Smooth muscle cell (in vitro differentiated cells): ENCODE measurements around the gene TCL1B. TPM values are rescaled to one million over a fixed set of nuclear protein-coding genes. Genes with fewer than 3 reads are reported as not detected.

Experiments
- DNase-seq: peaks from one replicate; lab custom pipeline; 2025; ENCODE audit not compliant: unreplicated experiment; lab: John Stamatoyannopoulos, UW
- H2AFZ ChIP-seq: fragments of 200-600 bp; sonication (generic); 2 replicates; pipeline ENCODE4 v1.6.0; 2016; ENCODE audit warnings: antibody characterized with exemption, low read depth, mild to moderate bottlenecking
- H3F3A ChIP-seq: fragments of 200-600 bp; sonication (generic); 2 replicates; pipeline ENCODE4 v1.6.0; 2017; ENCODE audit warnings: antibody characterized with exemption, low read depth
- H3K27ac ChIP-seq: fragments of 200-600 bp; sonication (generic); 2 replicates; pipeline ENCODE4 v1.5.1; 2016; ENCODE audit warnings: low read depth, mild to moderate bottlenecking
- H3K27me3 ChIP-seq: fragments of 200-600 bp; sonication (generic); 2 replicates; pipeline ENCODE4 v1.6.1; 2016; ENCODE audit warnings: low read depth, mild to moderate bottlenecking
- H3K36me3 ChIP-seq: fragments of 200-600 bp; sonication (generic); 2 replicates; pipeline ENCODE4 v1.5.1; 2016; ENCODE audit warnings: low read depth
- H3K4me1 ChIP-seq: fragments of 200-600 bp; sonication (generic); 2 replicates; pipeline ENCODE4 v1.5.1; 2016; ENCODE audit warnings: low read depth
- H3K4me2 ChIP-seq: fragments of 200-600 bp; sonication (generic); 2 replicates; pipeline ENCODE4 v1.6.0; 2016; ENCODE audit warnings: mild to moderate bottlenecking
- H3K4me3 ChIP-seq: fragments of 200-600 bp; sonication (generic); 2 replicates; pipeline ENCODE4 v1.5.1; 2016; ENCODE audit warnings: mild to moderate bottlenecking
- H3K79me2 ChIP-seq: fragments of 200-600 bp; sonication (generic); 2 replicates; pipeline ENCODE4 v1.6.0; 2016; ENCODE audit warnings: low read depth, mild to moderate bottlenecking
- H3K9ac ChIP-seq: fragments of 200-600 bp; sonication (generic); 2 replicates; pipeline ENCODE4 v1.6.0; 2016; ENCODE audit warnings: low read depth
- H3K9me3 ChIP-seq: fragments of 200-600 bp; sonication (generic); replicated peaks from 2 replicates; pipeline ENCODE4 v1.5.1; 2016; ENCODE audit warnings: low read depth
- H4K20me1 ChIP-seq: fragments of 200-600 bp; sonication (generic); 2 replicates; pipeline ENCODE4 v1.6.0; 2016; ENCODE audit warnings: low read depth
- WGBS: methylation state at CpG from one replicate; pipeline ENCODE4 v1.1.7; 2016; ENCODE audit warnings: low lambda C conversion rate; 5-methylcytosine and 5-hydroxymethylcytosine counted together
- polyA plus RNA-seq: library from polyadenylated mRNA; unstranded; fragments of >200 nt; fragmentation: Nextera tagmentation; extraction: Ambion mirVana; gene quantifications from 2 replicates; pipeline ENCODE4 v1.2.1, GENCODE V29; 2016
- total RNA-seq: library from RNA; depleted of rRNA; stranded (reverse); fragments of >200 nt; gene quantifications from 2 replicates; pipeline ENCODE4 v1.2.3, GENCODE V29; 2014
- TF ChIP-seq, protein P1 (sequence below): fragments of 200-600 bp; sonication (generic); IDR thresholded peaks from 2 replicates; pipeline ENCODE4 v1.5.1; 2017; ENCODE audit warnings: borderline replicate concordance, mild to moderate bottlenecking, antibody characterized with exemption; ENCODE audit not compliant: insufficient read depth, poor library complexity, severe bottlenecking

TCL1B gene
- total and polyA plus RNA-seq, 2 experiments from 2014 or later, result not detected

- no peaks in the 10 kb centered on the region for H4K20me1 ChIP-seq
- H3K4me2 ChIP-seq, result no peak overlapping the region
- 44% methylated on average over 5 of the region's 5 CpGs for WGBS
- H3K9me3 ChIP-seq, result no peaks in the 10 kb centered on the region
- no peaks in the 10 kb centered on the region for H3K36me3 ChIP-seq
- no peaks in the 10 kb centered on the region for H3F3A ChIP-seq
- H3K4me3 ChIP-seq, result no peak overlapping the region
- H3K27ac ChIP-seq, result no peak overlapping the region
- H3K79me2 ChIP-seq, result no peaks in the 10 kb centered on the region
- no peaks in the 10 kb centered on the region for H3K4me1 ChIP-seq
- no peak overlapping the region for H3K9ac ChIP-seq
- TF ChIP-seq, protein P1, sequence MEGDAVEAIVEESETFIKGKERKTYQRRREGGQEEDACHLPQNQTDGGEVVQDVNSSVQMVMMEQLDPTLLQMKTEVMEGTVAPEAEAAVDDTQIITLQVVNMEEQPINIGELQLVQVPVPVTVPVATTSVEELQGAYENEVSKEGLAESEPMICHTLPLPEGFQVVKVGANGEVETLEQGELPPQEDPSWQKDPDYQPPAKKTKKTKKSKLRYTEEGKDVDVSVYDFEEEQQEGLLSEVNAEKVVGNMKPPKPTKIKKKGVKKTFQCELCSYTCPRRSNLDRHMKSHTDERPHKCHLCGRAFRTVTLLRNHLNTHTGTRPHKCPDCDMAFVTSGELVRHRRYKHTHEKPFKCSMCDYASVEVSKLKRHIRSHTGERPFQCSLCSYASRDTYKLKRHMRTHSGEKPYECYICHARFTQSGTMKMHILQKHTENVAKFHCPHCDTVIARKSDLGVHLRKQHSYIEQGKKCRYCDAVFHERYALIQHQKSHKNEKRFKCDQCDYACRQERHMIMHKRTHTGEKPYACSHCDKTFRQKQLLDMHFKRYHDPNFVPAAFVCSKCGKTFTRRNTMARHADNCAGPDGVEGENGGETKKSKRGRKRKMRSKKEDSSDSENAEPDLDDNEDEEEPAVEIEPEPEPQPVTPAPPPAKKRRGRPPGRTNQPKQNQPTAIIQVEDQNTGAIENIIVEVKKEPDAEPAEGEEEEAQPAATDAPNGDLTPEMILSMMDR, result no peak
- no peak overlapping the region for H2AFZ ChIP-seq
- no peak for DNase-seq
- H3K27me3 ChIP-seq, result no peaks in the 10 kb centered on the region
Observed at GRCh38 chr14:95689441-95689840, 3.2 kb downstream of the TCL1B start.

- H3K27me3 ChIP-seq, result no peaks in the 10 kb centered on the region
- no peaks in the 10 kb centered on the region for H3K36me3 ChIP-seq
- H3K9ac ChIP-seq, result no peak overlapping the region
- TF ChIP-seq, protein P1, result no peak
- WGBS, result 82% methylated on average over 10 of the region's 10 CpGs
- H3K4me2 ChIP-seq, result no peak overlapping the region
- no peak overlapping the region for H3K4me3 ChIP-seq
- DNase-seq, result no peak
- H3F3A ChIP-seq, result no peaks in the 10 kb centered on the region
- no peak overlapping the region for H3K27ac ChIP-seq
- no peaks in the 10 kb centered on the region for H3K4me1 ChIP-seq
- no peaks in the 10 kb centered on the region for H3K79me2 ChIP-seq
- no peaks in the 10 kb centered on the region for H4K20me1 ChIP-seq
- H2AFZ ChIP-seq, result no peak overlapping the region
- H3K9me3 ChIP-seq, result no peaks in the 10 kb centered on the region
Observed at GRCh38 chr14:95690815-95691214, 4.6 kb downstream of the TCL1B start.

- Histone ChIP-seq H3K27me3 (no peaks in the 10 kb centered on the region), H3K27ac (no peak overlapping the region), H3K79me2 (no peaks in the 10 kb centered on the region), H4K20me1 (no peaks in the 10 kb centered on the region), H2AFZ (no peak overlapping the region), H3K9ac (no peak overlapping the region), H3K4me1 (no peaks in the 10 kb centered on the region), H3F3A (no peaks in the 10 kb centered on the region), H3K4me2 (no peak overlapping the region), H3K36me3 (no peaks in the 10 kb centered on the region), H3K9me3 (no peaks in the 10 kb centered on the region), H3K4me3 (no peak overlapping the region)
- DNase-seq, result no peak
- WGBS, result 92% methylated on average over 10 of the region's 10 CpGs
- TF ChIP-seq, protein P1, result no peak
Observed at GRCh38 chr14:95691591-95691990, 5.4 kb downstream of the TCL1B start.

DNA sequence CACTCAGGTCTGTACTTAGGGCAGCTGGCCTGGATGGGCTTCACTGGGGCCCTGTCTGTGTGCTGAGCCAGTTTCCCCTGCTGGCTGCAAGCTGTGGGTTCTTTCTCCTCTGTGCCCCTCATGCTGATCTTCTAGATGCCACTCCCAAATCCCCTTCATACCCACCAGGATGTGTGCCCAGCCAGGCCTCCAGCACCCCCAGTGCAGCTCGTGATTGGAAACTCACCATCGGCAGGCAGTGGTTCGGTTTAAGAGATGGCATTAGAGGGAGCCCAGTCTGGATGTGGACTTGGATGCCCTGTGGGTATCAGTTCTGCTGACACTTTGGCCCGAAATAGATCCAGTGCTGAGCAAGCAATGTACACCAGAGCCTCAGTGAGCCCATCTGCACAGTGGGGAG is 5.9 kb downstream of the TCL1B start:
- Histone ChIP-seq H2AFZ (no peak overlapping the region), H4K20me1 (no peaks in the 10 kb centered on the region), H3K36me3 (no peaks in the 10 kb centered on the region), H3F3A (no peaks in the 10 kb centered on the region), H3K9ac (no peak overlapping the region), H3K79me2 (no peaks in the 10 kb centered on the region), H3K4me3 (no peak overlapping the region), H3K27ac (no peak overlapping the region), H3K4me1 (no peaks in the 10 kb centered on the region), H3K4me2 (no peak overlapping the region), H3K27me3 (no peaks in the 10 kb centered on the region), H3K9me3 (no peaks in the 10 kb centered on the region)
- 96% methylated on average over 4 of the region's 4 CpGs for WGBS
- TF ChIP-seq, protein P1, result no peak
- no peak for DNase-seq
